ENCODE results near the gene PUM1.

PUM1 gene

GRCh38 chr1:30888391-30888790, 177.1 kb downstream of the PUM1 start:
- peak; percentile 96 for DNase-seq

GRCh38 chr1:30887485-30888315, 177.8 kb downstream of the PUM1 start:
- peak; percentile 74 for DNase-seq

GRCh38 chr1:30886710-30887428, 178.6 kb downstream of the PUM1 start:
- no peak for DNase-seq

GRCh38 chr1:30885570-30886522, 179.7 kb downstream of the PUM1 start:
- no peak for DNase-seq

GRCh38 chr1:30884723-30885122, 180.8 kb downstream of the PUM1 start:
- no peak for DNase-seq

- DNase-seq: no peak
Observed at GRCh38 chr1:30883389-30884172, 181.9 kb downstream of the PUM1 start.

GRCh38 chr1:30882678-30883388, 182.7 kb downstream of the PUM1 start:
- no peak for DNase-seq

Measured in fibroblast of skin of scalp (primary cell).